ENCODE results near the gene PLA2G4A. TPM values are rescaled to one million over a fixed set of nuclear protein-coding genes. Genes with fewer than 3 reads are reported as not detected.

Gene PLA2G4A
- total RNA-seq: 20.1 and 41.2 TPM in 2 replicates

GRCh38 chr1:186828611-186829454 lies at the start of gene PLA2G4A:
TSS of gene PLA2G4A (plus strand) at chr1:186828949. CDS start at chr1:186854355, 25,406 bp downstream.

Other genes with a start within 250 kb of the PLA2G4A start
- 59.8 and 148 TPM in 2 replicates for gene PTGS2, start 148.5 kb upstream of the PLA2G4A start, total RNA-seq